ENCODE data around the gene FAM81A.

FAM81A gene

DNA sequence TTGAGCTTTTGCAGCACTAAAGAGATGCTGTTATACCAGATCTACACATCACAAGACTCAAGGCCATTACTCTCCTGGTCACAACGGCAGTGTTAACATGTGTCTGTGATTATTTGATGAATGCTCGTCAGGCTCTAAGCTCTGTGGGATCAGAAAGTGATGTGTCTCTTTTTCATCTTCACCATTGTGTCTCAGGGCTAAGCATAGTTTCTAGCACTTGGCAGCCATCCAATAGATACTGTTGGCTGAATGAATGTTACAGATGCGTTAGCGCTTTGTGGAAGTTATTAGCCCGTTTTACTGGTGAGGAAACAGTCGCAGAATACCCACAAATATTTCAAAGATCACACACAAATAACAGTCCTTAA, 1.2 kb upstream of the FAM81A start:
- no peak for TF ChIP-seq CTCF (IDR thresholded peaks at IDR 0.05)

DNA sequence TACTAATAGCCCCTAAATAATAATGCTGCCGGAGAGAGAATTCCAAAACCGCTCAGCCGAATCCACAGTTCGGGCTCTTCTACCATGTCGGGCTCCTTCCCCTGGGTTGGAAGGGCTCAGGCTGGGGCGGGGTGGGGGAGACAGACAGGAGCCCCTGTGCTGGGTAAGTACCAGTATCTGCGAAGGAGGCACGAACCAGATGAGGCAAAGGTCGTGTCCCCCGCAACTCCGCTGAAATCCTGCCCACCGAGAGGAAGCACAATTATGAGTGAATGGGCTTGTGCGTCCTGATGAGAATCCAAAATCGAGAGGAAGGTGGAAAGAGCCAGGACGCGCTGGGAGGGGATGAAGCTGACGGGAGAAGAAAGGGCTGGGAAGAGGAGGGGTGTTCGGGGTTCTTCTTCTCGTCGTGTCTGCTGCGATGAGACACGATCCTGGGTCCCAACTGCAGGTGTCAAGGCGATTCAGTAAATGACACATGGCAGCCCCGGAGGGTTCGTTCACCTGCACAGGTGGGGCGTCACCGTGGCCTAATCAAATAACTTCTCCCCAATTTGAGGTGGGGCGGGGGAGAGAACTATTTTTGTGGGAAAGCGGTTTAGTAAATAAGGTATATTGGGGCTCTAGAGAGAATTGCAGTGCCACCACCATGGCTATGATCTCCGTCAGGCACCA, 707 bp upstream of the FAM81A start:
- TF ChIP-seq CTCF (IDR thresholded peaks at IDR 0.05) = no peak

GRCh38 chr15:59438625-59439290, 772 bp downstream of the FAM81A start:
- TF ChIP-seq CTCF (IDR thresholded peaks at IDR 0.05) = no peak

DNA sequence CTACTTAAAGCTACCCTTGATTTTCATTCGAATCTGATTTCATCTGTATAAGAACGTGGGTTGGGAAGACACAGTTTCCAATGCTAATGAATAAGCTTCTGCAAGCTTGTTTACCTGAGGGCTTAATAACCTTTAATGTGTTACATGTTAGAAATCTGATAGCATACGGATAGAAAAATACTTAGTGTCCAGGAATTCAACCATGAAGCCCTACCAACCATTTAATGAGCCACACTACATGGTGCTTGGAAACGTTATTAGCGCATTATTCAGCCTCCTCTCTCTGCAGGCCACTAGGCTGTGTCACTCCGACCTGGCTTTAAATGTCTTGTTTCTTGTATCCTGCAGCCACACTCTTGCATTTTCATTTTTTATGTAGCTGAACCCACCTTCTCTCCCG, 1.6 kb downstream of the FAM81A start:
- no peak for TF ChIP-seq CTCF (IDR thresholded peaks at IDR 0.05)

GRCh38 chr15:59443341-59444072, 5.5 kb downstream of the FAM81A start:
- no peak for TF ChIP-seq CTCF (IDR thresholded peaks at IDR 0.05)

- no peak for TF ChIP-seq CTCF (IDR thresholded peaks at IDR 0.05)
Observed at GRCh38 chr15:59444081-59444835, 6.3 kb downstream of the FAM81A start.

GRCh38 chr15:59444980-59445545, 7.1 kb downstream of the FAM81A start:
- TF ChIP-seq CTCF (IDR thresholded peaks at IDR 0.05) = no peak
